Natural killer cell (primary cell): Measurements from ENCODE around the gene ADGRE1. TPM values are rescaled to one million over a fixed set of nuclear protein-coding genes. Genes with fewer than 3 reads are reported as not detected.

Experiments
- ATAC-seq, 3 donors: fragments of 150-1000 bp in 2 of 3; fragments of 200-7000 bp in 1 of 3; cut with Tn5 transposase; 1 replicate in 1 of 3; 2 replicates in 2 of 3; pipeline ENCODE4 v1.10.0; 2021; ENCODE audit warnings: mild to moderate bottlenecking in 2 of 3, moderate library complexity in 2 of 3
- DNase-seq, 2 donors: peaks; one replicate each; pipeline versions ENCODE4 v3.0.0 to v3.0.0-alpha.2; 2013 to 2021; ENCODE audit warnings: mixed read lengths in 1 of 2
- H3K27ac ChIP-seq: one replicate; pipeline ENCODE4 v1.5.1; 2013; ENCODE audit warnings: mild to moderate bottlenecking, low read length
- H3K27me3 ChIP-seq: one replicate; pipeline ENCODE4 v1.6.1; 2013; ENCODE audit warnings: low read length; ENCODE audit not compliant: control insufficient read depth, insufficient read depth
- H3K36me3 ChIP-seq: one replicate; pipeline ENCODE4 v1.6.1; 2013; ENCODE audit warnings: low read length; ENCODE audit not compliant: control insufficient read depth, insufficient read depth
- H3K4me1 ChIP-seq: one replicate; pipeline ENCODE4 v1.6.1; 2013; ENCODE audit warnings: low read length; ENCODE audit not compliant: control insufficient read depth, insufficient read depth
- H3K4me3 ChIP-seq: one replicate; pipeline ENCODE4 v1.5.1; 2013; ENCODE audit warnings: low read length
- H3K9me3 ChIP-seq: one replicate; pipeline ENCODE4 v1.6.1; 2013; ENCODE audit warnings: low read length; ENCODE audit not compliant: control insufficient read depth, insufficient read depth
- H3K27ac Mint-ChIP-seq, 2 donors: one replicate each; pipeline ENCODE4 v1.8.0; 2022; ENCODE audit warnings: mild to moderate bottlenecking in 2 of 2, mixed read lengths in 2 of 2, moderate library complexity in 1 of 2
- H3K27me3 Mint-ChIP-seq, 2 donors: one replicate each; pipeline ENCODE4 v1.8.0; 2022; ENCODE audit warnings: low read depth in 2 of 2, mixed read lengths in 2 of 2
- H3K36me3 Mint-ChIP-seq: one replicate; pipeline ENCODE4 v1.8.0; 2022; ENCODE audit warnings: mixed read lengths
- H3K4me1 Mint-ChIP-seq, 2 donors: one replicate each; pipeline ENCODE4 v1.8.0; 2022; ENCODE audit warnings: mixed read lengths in 2 of 2
- H3K4me3 Mint-ChIP-seq: one replicate; pipeline ENCODE4 v1.8.0; 2022; ENCODE audit warnings: mild to moderate bottlenecking, moderate library complexity, mixed read lengths
- H3K9me3 Mint-ChIP-seq, 2 donors: one replicate each; pipeline ENCODE4 v1.8.0; 2022; ENCODE audit warnings: mixed read lengths in 2 of 2
- CTCF ChIP-seq: fragments of 200-600 bp; IDR thresholded peaks from one replicate; pipeline ENCODE4 v1.8.0; 2022; ENCODE audit warnings: antibody characterized with exemption
- WGBS: methylation state at CpG from one replicate; pipeline ENCODE4 v1.1.7; 2013; ENCODE audit warnings: missing lambda C conversion rate; ENCODE audit not compliant: insufficient coverage; 5-methylcytosine and 5-hydroxymethylcytosine counted together
- intact Hi-C: fragments of 100-400 bp; cut with micrococcal nuclease; formaldehyde crosslinking; loops from one replicate; pipeline ENCODE4 v1.14.2; 2022
- total RNA-seq, 4 donors: library from RNA; stranded (reverse); fragments of 120-200 nt in 1 of 4; gene quantifications; one replicate each; pipeline versions ENCODE4 v1.2.3 to v1.2.4, GENCODE V29; 2013 to 2022

The ADGRE1 gene
- total RNA-seq, 3 donors from 2014 or later (not counting 1 experiment from before 2014, with no cell fraction given) = 2.6 to 13.7 (median 13.0) TPM

- Mint-ChIP-seq H3K27me3 (peaks cover 0 to 8% of the 10 kb centered on the region in 2 donors), H3K4me1 (no peaks in the 10 kb centered on the region), H3K4me3 (no peak overlapping the region), H3K9me3 (peaks cover 6% of the 10 kb centered on the region in 2 donors), H3K27ac (no peak overlapping the region), H3K36me3 (peaks cover 7% of the 10 kb centered on the region)
- Histone ChIP-seq H3K36me3 (no peaks in the 10 kb centered on the region), H3K4me3 (no peak overlapping the region), H3K27me3 (no peaks in the 10 kb centered on the region), H3K4me1 (no peaks in the 10 kb centered on the region), H3K27ac (no peak overlapping the region), H3K9me3 (peaks cover 12% of the 10 kb centered on the region)
- ATAC-seq (no peak), DNase-seq (no peak)
- WGBS = 57% methylated on average over 4 of the region's 4 CpGs
- no peak for TF ChIP-seq CTCF
- intact Hi-C loops = no loop called here
Measured at GRCh38 chr19:6987850-6988249, 100.5 kb downstream of the ADGRE1 start.

- no peaks in the 10 kb centered on the region for H3K4me1 Mint-ChIP-seq
- DNase-seq = no peak
- no peak overlapping the region for H3K27ac ChIP-seq
Measured at GRCh38 chr19:6988257-6988656, 100.9 kb downstream of the ADGRE1 start.

More at GRCh38 chr19:6988257-6988656, 100.9 kb downstream of the ADGRE1 start:
- WGBS = 21% methylated on average over 3 of the region's 3 CpGs
- H3K27me3 Mint-ChIP-seq = peaks cover 0 to 8% of the 10 kb centered on the region in 2 donors
- Histone ChIP-seq H3K36me3 (no peaks in the 10 kb centered on the region), H3K9me3 (peaks cover 12% of the 10 kb centered on the region), H3K27me3 (no peaks in the 10 kb centered on the region), H3K4me3 (no peak overlapping the region), H3K4me1 (no peaks in the 10 kb centered on the region)
- no peak for TF ChIP-seq CTCF
- intact Hi-C loops = no loop called here
- H3K9me3 Mint-ChIP-seq = peaks cover 3 to 4% of the 10 kb centered on the region in 2 donors
- no peak overlapping the region for H3K27ac Mint-ChIP-seq
- H3K36me3 Mint-ChIP-seq = peaks cover 7% of the 10 kb centered on the region
- ATAC-seq = no peak
- H3K4me3 Mint-ChIP-seq = no peak overlapping the region

Other genes with a start within 250 kb of the ADGRE1 start
- gene TNFSF14, start 217.4 kb upstream of the ADGRE1 start, total RNA-seq = 10 to 100 TPM; 10.8 to 20.0 (median 11.8) TPM
- gene C3, start 166.9 kb upstream of the ADGRE1 start, total RNA-seq = 1 to 10 TPM in 1 of 3 donors, under 1 TPM in 1, not detected in 1; 0.38 to 5.5 TPM
- gene GPR108, start 150.0 kb upstream of the ADGRE1 start, total RNA-seq = 10 to 100 TPM; 66.1 to 78.0 (median 76.9) TPM
- 1 to 10 TPM; 1.0 to 5.2 (median 3.3) TPM for gene TRIP10, start 147.9 kb upstream of the ADGRE1 start, total RNA-seq
- gene SH2D3A, start 120.1 kb upstream of the ADGRE1 start, total RNA-seq = 10 to 100 TPM; 14.6 to 20.1 (median 15.3) TPM
- gene VAV1, start 114.9 kb upstream of the ADGRE1 start, total RNA-seq = 100 to 1,000 TPM; 141 to 167 (median 164) TPM
- not detected for gene MBD3L2B, start 133.9 kb downstream of the ADGRE1 start, total RNA-seq
- gene MBD3L5, start 143.0 kb downstream of the ADGRE1 start, total RNA-seq = not detected
- not detected for gene MBD3L4, start 152.6 kb downstream of the ADGRE1 start, total RNA-seq
- gene MBD3L2, start 161.7 kb downstream of the ADGRE1 start, total RNA-seq = not detected
- gene MBD3L3, start 171.1 kb downstream of the ADGRE1 start, total RNA-seq = not detected
- gene ZNF557, start 182.1 kb downstream of the ADGRE1 start, total RNA-seq = 10 to 100 TPM; 10.7 to 14.5 (median 10.9) TPM